ENCODE results near the gene TTC9. TPM values are rescaled to one million over a fixed set of nuclear protein-coding genes. Genes with fewer than 3 reads are reported as not detected.

TTC9 gene
- total RNA-seq, 1 experiment from 2014 or later, result 3.6 TPM

- no peak overlapping the region for H3K4me3 ChIP-seq (ENCODE audit: low read length)
- BruUV-seq (replicated peaks), result no TSS peak
- H3F3A ChIP-seq (ENCODE audit: low read length, unreplicated experiment), result no peaks in the 10 kb centered on the region
- H3K9me3 ChIP-seq (ENCODE audit: low read length), result no peaks in the 10 kb centered on the region
- no peak overlapping the region for H2AFZ ChIP-seq (ENCODE audit: low read length)
- no peaks in the 10 kb centered on the region for H3K36me3 ChIP-seq (ENCODE audit: low read depth, low read length)
- ChIA-PET POLR2A (ENCODE audit: unreplicated experiment) (interaction anchor here (0.5 kb wide), 1 partner anchor 144 kb away, joined by 3 read pairs; no protein-coding TSS in a partner anchor), CTCF (no interaction called here)
- ATAC-seq, result peak; percentile 13
- H3K4me2 ChIP-seq (ENCODE audit: low read length), result peak overlapping the region; percentile 76
- H3K27me3 ChIP-seq (ENCODE audit: low read length), result no peaks in the 10 kb centered on the region
- peaks cover 27% of the 10 kb centered on the region for H3K4me1 ChIP-seq (ENCODE audit: insufficient read depth, low read length)
- H4K20me1 ChIP-seq (ENCODE audit: low read length), result no peaks in the 10 kb centered on the region
- H3K9ac ChIP-seq (ENCODE audit: low read length), result no peak overlapping the region
- intact Hi-C loops (cut with micrococcal nuclease), result loop anchor here (1.0 to 5.0 kb wide), 2 partner anchors 32 to 47 kb away; no protein-coding TSS in a partner anchor
- TF ChIP-seq CTCF (conservative IDR thresholded peaks at IDR 0.05; ENCODE audit: low read depth, low read length), result no peak
- TF ChIP-seq EZH2phosphoT487 (IDR thresholded peaks at IDR 0.05; ENCODE audit: borderline replicate concordance, low read length), result no peak
- no peak for TF ChIP-seq EZH2 (IDR thresholded peaks at IDR 0.05; ENCODE audit: low read length, unreplicated experiment)
- peak overlapping the region; percentile 91 for H3K27ac ChIP-seq (ENCODE audit: low read length)
- no peaks in the 10 kb centered on the region for H3K79me2 ChIP-seq (ENCODE audit: low read length)
- H3K9me2 ChIP-seq (replicated peaks; ENCODE audit: low read length), result no peaks in the 10 kb centered on the region
- DNase-seq, result no peak
Observed at GRCh38 chr14:70664698-70665447, 23.2 kb downstream of the TTC9 start.

- Histone ChIP-seq H3K4me1 (ENCODE audit: insufficient read depth, low read length) (peaks cover 27% of the 10 kb centered on the region), H3F3A (ENCODE audit: low read length, unreplicated experiment) (no peaks in the 10 kb centered on the region), H2AFZ (ENCODE audit: low read length) (peak overlapping the region; percentile 51), H3K9me3 (ENCODE audit: low read length) (no peaks in the 10 kb centered on the region), H3K4me2 (ENCODE audit: low read length) (peak overlapping the region; percentile 76), H3K9ac (ENCODE audit: low read length) (peak overlapping the region; percentile 66), H4K20me1 (ENCODE audit: low read length) (no peaks in the 10 kb centered on the region), H3K27me3 (ENCODE audit: low read length) (no peaks in the 10 kb centered on the region), H3K27ac (ENCODE audit: low read length) (peak overlapping the region; percentile 91), H3K36me3 (ENCODE audit: low read depth, low read length) (no peaks in the 10 kb centered on the region), H3K79me2 (ENCODE audit: low read length) (no peaks in the 10 kb centered on the region), H3K4me3 (ENCODE audit: low read length) (peak overlapping the region; percentile 18; the same call in 1 of the 2 replicates), H3K9me2 (replicated peaks; ENCODE audit: low read length) (no peaks in the 10 kb centered on the region)
- intact Hi-C loops (cut with micrococcal nuclease), result loop anchor here (1.0 kb wide), 1 partner anchor 32 kb away; no protein-coding TSS in a partner anchor
- ChIA-PET CTCF (interaction anchor here (0.5 kb wide), 1 partner anchor 153 kb away, joined by 5 read pairs; no protein-coding TSS in a partner anchor), POLR2A (ENCODE audit: unreplicated experiment) (interaction anchor here (0.5 kb wide), 1 partner anchor 143 kb away, joined by 3 read pairs; no protein-coding TSS in a partner anchor)
- BruUV-seq (replicated peaks), result TSS peak; percentile 76
- peak; percentile 94 for DNase-seq
- ATAC-seq, result peak; percentile 86
- TF ChIP-seq CTCF (conservative IDR thresholded peaks at IDR 0.05; ENCODE audit: low read depth, low read length) (no peak), EZH2 (IDR thresholded peaks at IDR 0.05; ENCODE audit: low read length, unreplicated experiment) (no peak), EZH2phosphoT487 (IDR thresholded peaks at IDR 0.05; ENCODE audit: borderline replicate concordance, low read length) (no peak)
Observed at GRCh38 chr14:70665448-70666360, 24.0 kb downstream of the TTC9 start.
